GM19468 (cell line): Measurements from ENCODE around the gene ENPP1.

ENCODE experiments used
- ATAC-seq: cut with Tn5 transposase; IDR thresholded peaks from one replicate; pipeline ENCODE4 v1.9.1; 2021; ENCODE audit warnings: mild to moderate bottlenecking, moderate library complexity, moderate number of reproducible peaks; ENCODE audit not compliant: unreplicated experiment; ENCODE audit errors: extremely low read depth

ENPP1 gene

DNA sequence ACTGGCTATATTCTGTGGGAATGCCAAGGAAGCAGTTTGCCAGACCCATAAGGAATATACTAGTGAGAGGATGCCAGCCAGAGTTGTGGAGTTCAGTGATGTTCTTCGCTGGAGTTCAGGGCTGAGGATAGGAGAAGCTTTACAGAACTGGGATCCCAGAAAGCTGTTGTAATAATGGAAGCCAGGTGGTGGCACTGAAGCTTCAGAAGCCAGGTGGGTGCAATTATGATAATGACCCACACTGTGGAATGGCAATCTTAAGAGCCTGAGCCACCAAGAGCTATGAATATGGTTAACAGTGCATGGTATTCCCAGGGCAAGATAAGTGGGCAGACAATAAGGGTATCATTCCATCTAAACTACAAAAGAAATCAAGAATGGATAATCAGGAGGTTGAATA is 25.1 kb upstream of the ENPP1 start:
- ATAC-seq: no peak

DNA sequence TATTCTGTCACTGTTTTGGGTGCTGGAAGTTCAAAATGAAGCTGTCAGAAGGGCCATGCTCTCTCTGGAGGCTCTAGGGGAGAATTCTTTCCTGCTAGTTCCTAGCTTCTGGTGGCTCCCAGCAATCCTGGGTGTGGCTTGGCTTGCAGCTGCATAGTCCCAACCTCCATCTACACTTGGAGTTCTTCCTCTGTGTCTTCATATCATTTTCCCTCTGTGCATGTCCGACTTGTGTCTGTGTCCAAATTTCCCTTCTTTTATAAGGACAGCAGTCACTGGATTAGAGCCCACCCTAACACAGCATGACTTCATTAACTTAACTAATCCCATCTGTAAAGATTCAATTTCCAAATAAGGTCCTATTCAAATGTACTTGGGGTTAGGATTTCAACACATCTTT is 23.3 kb upstream of the ENPP1 start:
- no peak for ATAC-seq

DNA sequence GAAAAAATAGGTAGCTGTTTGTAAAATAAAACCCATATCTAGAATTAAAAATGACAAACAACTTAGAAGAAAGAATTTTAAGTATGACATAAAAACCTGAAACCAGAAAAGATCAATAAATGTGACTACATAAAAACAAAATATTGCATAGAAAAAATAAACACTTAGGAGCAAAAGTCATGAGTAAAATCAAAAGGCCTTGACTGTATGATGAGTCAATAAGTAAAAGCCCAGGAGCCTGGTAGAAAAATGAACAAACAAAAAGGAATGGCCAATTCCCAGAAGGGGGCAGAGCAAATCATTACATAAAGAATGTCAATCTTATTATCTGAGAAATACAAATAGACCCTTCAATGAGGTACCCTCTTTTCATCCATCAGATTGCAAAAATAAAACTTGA is 20.7 kb upstream of the ENPP1 start:
- ATAC-seq: no peak

DNA sequence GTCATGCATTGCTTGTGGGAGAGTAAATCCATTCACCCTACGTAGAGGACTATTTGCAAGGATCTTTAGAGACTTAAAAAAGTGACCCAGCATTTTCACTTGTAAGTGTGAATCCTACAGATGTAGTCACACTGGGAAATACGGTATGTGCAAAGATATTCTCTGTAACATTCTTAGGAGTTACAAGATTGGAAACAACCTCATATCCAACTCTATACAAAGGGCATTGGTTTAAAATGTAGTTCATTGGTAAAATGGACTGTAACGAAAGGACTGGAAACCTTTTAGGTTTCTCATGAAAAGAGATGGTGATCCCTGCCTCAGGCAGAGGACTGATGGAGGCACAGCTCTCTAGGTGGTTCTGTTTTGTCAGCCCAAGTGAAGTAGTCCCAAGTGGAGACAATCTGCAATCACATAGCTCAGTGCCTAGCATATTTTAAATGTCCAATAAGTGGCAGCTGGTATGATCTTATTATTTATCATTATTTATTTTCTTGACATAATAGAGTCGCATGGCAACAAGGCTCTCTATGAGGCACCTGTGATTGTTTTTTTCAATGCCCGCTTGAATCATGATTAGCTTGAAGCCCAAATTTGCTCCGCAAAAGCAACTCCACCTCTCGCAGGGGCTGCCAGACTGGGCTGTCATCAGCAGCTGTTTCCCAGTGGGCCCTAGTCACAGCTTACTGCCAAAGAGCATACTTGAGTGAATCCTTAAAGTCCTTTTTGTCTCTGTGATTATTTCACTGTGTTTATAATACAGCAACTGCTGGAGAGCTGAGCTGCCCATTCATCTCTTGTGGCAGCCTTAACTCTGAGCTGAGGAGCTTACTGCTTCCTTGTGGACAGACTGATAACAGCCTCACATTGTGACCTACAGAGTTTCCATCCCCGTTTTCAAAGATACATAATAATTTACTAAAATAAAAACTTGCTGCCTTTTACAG is 19.8 kb upstream of the ENPP1 start:
- ATAC-seq: no peak

DNA sequence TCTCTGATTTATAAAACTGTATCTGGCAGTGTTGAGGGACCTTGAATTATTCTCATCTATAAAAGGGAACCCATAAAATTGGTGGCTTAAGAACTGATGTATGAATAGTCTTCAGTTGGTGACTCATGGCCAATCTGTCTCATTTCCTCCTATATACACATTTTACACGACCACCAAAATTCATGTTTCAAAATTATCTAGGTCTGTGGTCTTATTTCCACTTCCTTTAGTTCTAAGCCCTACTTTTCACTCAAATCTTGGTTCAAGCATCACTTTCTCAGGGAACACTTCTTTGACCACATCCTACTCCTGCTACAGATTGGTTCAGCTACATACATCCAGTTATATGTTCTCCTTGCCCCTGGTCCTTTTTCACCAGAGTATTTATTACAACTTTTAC is 18.6 kb upstream of the ENPP1 start:
- ATAC-seq: no peak

DNA sequence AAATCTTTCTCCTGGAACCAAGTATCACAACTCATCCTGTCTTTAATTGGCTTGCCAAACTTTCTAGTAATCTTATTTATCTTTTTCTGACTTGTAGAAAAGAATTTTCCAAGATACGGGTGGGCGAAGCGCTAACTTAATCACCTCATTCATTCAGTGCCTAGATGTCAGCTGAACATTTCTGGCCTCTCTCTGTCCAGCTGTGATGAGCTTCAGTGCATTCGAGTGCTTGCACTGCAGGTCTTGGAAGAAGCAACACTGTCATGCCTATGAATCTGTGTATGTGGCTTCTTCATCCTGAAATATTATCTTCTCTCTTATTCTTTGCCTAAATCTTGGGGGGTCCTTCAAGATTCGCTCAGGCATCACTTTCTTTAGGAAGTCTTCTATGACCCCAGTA is 16.3 kb upstream of the ENPP1 start:
- no peak for ATAC-seq

- ATAC-seq: no peak
These were observed 15.7 kb upstream of the ENPP1 start for GRCh38 chr6:131792091-131792496.

GRCh38 chr6:131795366-131795765 is 12.5 kb upstream of the ENPP1 start:
- ATAC-seq: no peak

DNA sequence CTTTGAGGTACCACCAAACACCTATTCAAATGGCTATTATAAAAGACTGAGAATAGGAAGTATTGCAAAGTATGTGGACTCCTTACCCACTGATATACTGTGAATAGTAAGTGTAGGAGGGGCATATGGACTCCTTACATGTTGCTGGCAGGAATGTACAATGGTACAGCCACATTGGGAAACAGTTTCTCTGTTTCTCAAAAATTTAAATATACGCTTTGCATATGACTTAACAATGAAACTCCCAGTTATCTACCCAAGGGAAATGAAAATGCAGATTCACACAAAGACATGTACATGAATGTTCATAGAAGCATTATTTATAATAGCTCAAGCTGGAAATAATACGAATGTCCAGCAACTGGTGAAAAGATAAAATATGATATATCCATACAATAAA is 5.5 kb upstream of the ENPP1 start:
- ATAC-seq: no peak

DNA sequence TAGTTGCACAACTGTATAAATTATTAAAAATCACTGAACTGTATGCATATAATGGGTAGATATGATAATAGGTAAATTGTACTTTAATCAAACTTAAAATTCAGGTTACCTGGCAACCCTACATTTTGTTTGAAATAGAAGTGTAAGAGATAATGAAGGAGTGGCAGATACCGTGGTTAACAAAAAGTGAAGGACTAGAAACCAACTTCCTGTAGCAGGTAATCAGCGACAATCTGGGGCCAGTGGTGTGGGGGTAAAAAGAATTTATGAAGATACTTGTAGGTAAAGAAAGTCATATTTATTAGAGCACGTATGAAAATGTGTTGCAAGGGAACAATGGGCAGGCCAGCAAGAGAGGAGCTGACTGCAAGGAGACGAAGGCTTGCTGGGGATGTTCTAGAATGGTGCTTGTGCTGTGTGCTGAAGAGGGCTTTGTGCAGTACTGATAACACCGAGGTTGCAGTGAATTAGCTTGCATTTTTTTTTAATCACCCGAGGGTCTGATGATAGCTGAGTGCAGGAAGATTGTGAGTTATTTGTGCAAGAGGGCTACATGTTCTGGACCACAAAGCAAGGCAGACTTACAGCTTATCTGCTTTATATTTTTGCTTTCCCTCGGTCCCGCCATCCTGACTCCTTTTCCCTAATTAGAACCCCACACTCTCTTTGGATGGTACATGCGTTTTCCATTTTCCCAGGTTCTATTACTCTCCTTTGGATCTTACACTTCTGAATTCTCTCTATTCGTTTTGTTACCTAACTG is 4.6 kb upstream of the ENPP1 start:
- ATAC-seq: no peak

GRCh38 chr6:131804131-131804530 is 3.7 kb upstream of the ENPP1 start:
- no peak for ATAC-seq

GRCh38 chr6:131807321-131807643 is 538 bp upstream of the ENPP1 start:
- no peak for ATAC-seq

DNA sequence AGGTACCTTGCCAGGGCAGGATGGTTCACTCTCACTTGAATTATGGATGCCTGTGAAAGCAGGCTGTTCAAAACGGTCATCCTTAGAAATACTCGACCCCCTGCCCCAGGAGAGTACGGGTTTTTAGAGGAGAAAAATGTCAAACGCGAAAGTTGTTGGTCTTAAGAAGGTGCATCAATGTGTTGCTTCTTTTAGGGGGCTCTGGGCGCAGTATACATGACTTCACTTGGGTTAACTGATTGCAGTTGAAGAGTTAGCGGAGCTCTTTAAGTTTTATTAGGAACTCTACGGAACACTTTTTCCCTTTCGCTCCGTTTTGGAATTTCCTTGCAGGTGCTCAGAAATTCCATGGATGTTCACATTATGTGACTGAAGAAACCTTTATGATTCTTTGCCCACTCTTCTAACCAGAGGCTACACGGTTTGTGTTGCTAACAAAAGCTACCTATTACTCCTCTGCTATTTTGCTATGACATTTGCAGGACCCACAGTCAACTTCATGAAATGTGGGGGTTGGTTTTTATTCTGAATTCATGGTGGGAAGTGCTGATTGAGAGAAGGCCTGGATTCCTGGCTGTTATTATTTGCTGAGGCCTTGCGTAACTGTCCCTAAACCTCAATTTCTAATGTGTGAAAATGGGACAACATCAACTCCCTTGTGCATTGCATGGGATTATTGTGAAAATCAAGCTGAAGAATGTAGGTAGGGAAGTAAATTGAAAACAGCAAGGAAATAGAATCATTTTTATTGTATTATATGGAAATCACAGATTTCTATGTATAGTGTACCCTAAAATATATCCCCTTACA is 845 bp downstream of the ENPP1 start:
- no peak for ATAC-seq

GRCh38 chr6:131811500-131811899 is 3.7 kb downstream of the ENPP1 start:
- ATAC-seq: no peak

GRCh38 chr6:131813991-131814390 is 6.2 kb downstream of the ENPP1 start:
- no peak for ATAC-seq

DNA sequence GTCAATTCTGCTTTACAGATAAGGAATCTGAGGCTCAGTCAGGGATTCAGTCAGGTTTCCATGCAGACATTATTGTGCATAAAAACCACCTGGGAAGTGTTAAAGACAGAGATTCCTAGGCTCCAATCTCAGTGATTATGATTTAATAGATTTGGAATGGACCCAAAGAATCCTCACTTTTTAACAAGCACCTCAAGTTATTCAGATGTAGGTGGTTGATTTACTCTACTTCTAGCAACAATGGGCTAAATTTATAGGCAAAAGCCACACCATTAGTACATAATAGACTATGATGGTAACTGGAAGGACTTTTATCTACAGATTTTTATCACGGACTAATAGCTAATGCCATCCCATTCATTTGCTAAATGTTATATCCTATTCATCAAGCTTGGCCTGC is 9.0 kb downstream of the ENPP1 start:
- ATAC-seq: no peak

DNA sequence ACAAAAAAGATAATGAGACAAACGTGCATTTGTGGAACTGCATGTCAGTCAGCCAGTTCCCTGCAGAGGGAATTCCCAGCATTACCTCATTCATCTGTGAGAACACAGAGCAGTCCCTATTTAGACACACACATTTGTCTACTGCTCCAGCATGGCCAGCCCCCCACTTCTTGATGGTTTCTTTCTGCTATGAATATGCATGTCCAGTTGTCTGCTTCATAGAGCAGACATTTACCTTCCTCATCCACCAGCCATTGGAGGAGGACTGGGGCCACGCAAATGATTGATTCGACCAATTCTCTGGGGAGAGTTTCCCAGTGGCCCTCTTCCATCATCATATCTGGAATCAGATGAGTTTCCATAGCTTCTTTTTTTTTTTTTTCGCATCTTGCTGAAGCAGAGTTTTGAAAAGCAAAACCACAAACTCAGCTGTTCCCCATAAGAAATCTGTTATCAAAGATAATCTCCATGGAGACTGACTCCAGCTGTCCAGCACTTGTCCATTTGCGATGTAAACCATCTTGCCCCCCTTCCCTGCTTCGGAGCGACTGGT is 11.8 kb downstream of the ENPP1 start:
- no peak for ATAC-seq

- no peak for ATAC-seq
These were observed 13.4 kb downstream of the ENPP1 start for GRCh38 chr6:131821010-131821807.

- no peak for ATAC-seq
These were observed 14.3 kb downstream of the ENPP1 start for GRCh38 chr6:131822119-131822518.
